Inflammatory macrophage (primary cell): Measurements from ENCODE around the gene ABHD12B.
A peak's percentile ranks its signal among the peaks of the same experiment; 100 is the strongest.

Experiments used
- DNase-seq, 2 donors: peaks; one replicate each; pipeline ENCODE4 v3.0.0-alpha.2; 2020 to 2022
- total RNA-seq, 18 experiments: gene quantifications; one replicate each; lab custom pipeline; 2026; ENCODE audit warnings: mixed read lengths in 6 of 18, inconsistent platforms in 2 of 18; lab: John Stamatoyannopoulos, UW

Gene ABHD12B, protein sequence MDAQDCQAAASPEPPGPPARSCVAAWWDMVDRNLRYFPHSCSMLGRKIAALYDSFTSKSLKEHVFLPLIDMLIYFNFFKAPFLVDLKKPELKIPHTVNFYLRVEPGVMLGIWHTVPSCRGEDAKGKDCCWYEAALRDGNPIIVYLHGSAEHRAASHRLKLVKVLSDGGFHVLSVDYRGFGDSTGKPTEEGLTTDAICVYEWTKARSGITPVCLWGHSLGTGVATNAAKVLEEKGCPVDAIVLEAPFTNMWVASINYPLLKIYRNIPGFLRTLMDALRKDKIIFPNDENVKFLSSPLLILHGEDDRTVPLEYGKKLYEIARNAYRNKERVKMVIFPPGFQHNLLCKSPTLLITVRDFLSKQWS
- total RNA-seq: 0 to 0.72 (median 0.29) reads per million in 18 experiments

GRCh38 chr14:50871914-50872732, at the start of gene ABHD12B:
Gene ABHD12B, plus strand, starts transcription at chr14:50872053. Its CDS starts 122 bp downstream, at chr14:50872175.
- peak; percentile 28 to 38 for DNase-seq

- peak in 1 of 2 donors; percentile 35 for DNase-seq
These were observed 49.3 kb upstream of the ABHD12B start for GRCh38 chr14:50822501-50823042.

DNA sequence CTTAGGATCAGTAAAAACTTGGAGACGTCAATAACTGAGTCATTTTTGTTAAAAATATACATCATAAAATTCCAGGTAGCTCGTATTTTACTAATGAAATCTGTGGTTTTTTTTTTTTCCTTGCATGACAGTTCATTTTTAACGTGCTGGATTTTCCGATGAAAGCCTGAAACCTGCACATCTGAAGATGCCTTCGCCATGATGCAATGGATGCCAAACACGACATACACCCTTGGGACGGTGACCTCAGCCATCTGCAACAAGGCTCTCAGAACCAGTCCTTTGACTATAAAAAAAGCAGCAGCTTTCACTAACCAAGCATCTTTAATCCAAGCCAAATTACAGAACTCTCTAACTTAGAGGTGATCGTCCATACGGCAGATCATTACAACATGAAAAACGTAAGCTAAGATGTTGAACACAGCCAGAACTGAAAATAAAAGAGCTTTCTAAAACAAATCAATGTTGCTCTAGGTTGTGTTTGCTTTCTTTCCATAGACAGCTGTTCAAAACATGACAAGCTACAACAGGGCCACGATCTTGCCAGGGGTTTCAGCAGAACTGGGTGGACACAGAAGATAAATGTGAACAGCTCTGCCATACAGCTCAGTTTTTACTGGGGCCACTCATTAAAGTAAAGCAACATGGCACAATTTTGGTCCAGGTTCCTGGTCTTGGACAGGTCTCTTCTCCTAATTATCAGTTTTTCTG, 48.6 kb upstream of the ABHD12B start:
- DNase-seq: no peak

DNA sequence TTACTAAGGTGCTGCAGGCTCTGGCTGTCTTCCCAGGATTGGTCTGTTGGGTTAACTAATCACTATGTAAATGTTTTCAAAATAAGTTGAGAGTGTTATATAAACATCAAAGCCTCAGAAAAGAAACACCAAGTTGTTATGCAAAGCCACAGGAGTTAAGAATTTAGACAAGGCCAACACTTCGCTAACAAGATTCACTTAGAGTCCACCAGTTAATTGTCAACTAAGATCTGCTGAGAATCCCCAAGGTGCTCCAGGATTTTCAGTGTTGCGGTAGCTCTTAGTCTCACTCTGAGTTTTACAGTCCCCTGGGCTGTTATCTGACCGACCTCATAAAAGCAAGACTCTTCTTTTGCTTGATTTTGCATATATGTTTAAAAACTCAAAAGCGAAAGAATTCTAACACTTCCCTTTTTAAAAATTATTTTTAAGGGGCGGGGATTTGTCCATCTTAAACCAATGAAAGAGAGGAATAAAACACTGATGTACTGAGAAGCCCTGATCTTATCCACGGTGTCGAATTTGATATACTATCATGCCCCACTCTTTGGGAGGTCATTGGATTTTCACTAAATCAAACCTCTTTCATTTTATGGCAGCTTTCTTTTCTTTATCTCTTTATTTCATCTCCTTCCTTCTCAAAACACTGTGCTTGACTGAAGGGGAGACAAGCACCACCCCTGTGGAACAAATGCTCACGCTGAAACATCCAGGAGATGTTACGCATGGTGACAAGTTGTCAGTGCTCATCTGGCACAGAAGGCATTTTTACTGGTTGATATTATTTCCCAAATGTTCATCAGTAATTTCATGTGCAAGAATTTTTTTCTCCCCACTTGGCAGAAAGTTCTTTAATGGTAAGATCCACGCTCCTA, 47.9 kb upstream of the ABHD12B start:
- peak in 1 of 2 donors; percentile 53 for DNase-seq

DNA sequence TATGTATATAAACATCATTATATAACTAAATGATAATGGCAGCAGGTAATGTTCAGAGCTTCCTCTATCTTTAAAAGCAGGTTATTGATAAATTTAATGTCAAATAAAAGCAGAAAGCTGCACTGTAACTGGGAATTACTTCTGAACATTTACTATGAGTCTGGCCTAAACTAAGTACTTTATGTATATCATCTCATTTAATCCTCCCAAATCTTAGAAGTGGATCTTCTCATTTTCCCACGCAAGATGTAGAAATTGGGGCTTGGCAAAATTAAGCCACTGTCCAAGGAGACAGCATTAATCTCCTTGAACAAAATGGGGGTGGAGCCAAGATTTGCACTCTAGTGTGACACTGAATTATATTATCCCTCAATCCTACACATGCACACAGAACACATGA, 46.5 kb upstream of the ABHD12B start:
- DNase-seq: no peak

DNA sequence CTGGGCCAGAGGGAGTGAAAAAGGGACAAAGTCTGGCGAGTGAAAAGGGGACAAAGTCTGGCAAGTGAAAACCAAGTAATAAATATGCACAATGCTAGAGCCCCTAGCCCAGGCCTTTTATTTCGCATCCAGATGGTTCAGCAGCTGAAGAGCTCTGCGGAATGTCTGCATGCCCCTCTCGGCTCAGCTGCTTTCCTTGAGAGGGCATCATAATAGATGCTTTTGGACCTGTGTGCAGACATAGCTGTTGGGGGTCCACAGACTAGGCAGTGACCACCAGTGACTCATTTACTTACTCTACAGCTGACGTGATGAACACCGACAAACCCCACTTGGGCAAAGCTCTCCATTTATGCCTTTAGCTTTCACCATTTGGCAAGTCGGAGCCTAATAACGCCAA, 45.2 kb upstream of the ABHD12B start:
- no peak for DNase-seq

GRCh38 chr14:50828721-50829488, 42.9 kb upstream of the ABHD12B start:
- no peak for DNase-seq

GRCh38 chr14:50829489-50830043, 42.3 kb upstream of the ABHD12B start:
- DNase-seq: no peak

DNA sequence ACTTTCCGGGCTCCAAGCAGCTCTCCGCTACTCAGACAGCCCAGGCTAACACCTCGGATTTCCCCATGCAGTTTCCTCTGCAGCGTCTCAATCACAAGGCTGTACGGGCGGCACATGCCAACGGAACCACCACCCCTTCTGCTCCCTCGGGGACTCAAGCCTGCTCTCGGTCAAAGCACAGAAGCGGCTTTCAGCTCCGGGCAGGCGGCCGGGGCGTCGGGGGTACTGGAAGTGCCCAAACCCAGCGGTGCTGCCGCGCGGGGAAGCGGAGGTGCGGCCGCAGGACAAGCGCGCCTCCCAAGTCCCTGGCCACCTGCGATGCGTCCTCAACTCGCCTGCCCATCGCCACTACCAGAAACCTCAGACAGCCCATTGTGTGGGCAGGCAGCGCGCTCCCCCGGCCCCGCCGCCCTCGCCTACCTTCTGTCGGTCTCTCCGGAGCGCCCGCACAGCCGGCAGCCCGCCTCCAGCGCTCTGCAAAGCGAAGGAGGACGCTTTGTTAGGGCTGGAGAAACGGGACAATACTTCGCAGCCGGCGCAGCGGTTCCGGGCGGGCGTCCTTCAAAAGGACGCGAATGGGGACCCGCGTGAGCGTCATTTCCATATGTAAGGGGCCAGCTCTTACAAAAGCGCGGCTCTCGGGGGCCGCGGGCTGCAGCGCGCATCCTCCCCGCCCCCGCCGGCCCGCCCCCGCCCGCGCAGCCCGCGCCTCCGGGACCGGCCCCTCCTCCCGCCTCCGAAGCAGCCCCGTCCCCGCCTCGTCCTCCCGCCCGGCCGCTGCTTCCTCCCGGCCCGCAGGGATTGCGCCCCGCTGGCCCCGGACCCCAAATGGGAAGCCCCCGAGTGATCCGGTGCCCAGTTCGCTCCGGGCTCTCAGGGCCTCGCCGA, 41.6 kb upstream of the ABHD12B start:
- DNase-seq: peak; percentile 57 to 72

- peak; percentile 82 to 88 for DNase-seq
These were observed 40.7 kb upstream of the ABHD12B start, which contains the start of gene NIN for GRCh38 chr14:50830932-50831725. Gene NIN, minus strand, starts transcription at chr14:50831162. Its CDS starts 9,106 bp downstream, at chr14:50822056.

DNA sequence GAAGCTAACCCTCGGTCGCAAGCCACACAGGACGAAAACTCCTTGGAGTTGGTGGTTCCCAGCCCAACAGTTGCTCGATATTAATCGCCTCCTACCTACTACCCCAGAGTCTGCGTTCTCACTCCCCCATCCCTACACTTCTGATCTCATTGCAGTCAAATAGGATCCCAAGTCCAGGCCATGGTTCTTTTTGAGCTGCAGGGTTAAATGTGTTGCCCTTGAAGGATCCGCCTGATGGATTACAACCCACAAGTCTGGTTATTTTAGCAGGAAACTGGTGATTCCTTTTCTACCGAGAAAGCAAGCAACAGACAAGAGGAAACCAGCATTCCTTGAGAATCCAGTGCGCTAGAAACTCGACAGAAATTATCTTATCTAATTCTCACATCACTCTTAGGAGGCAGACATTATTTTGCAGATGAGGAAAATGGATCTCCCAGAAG, 40.1 kb upstream of the ABHD12B start:
- DNase-seq: no peak

DNA sequence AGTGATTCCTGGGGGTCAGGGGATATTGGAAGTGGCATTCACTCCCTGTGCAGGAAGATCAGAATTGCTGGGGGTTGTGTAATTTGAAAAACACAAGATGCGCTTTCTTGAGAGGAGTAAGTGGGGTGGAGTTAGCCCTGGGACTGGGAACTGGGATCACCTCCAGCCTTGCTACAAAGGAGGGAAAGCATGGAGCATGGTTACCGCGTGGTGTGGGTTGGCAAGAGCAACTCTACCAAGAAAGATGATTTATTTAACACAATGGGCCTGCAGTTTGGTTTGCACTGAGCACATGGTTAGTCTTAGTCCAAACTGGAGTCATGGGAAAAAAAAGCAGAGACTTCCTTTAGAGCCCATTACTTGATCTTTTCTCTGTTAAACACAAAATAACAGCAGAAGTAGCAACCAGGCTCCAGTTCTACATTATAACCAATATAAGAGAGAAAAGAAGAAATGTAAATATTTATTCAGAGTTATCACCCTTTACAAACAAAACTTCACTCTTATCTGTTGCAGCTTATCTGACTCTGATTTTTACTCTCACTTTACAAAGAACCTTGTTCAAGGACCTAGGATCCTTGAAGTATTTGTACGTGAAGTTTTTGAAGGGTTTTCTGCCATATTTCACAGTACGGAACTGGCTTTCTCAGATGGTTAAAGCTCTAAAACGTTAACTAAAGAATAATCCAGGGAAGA, 38.8 kb upstream of the ABHD12B start:
- DNase-seq: no peak

- DNase-seq: no peak
These were observed 37.0 kb upstream of the ABHD12B start for GRCh38 chr14:50834802-50835276.

GRCh38 chr14:50835280-50835679, 36.6 kb upstream of the ABHD12B start:
- DNase-seq: peak; percentile 48 to 77

DNA sequence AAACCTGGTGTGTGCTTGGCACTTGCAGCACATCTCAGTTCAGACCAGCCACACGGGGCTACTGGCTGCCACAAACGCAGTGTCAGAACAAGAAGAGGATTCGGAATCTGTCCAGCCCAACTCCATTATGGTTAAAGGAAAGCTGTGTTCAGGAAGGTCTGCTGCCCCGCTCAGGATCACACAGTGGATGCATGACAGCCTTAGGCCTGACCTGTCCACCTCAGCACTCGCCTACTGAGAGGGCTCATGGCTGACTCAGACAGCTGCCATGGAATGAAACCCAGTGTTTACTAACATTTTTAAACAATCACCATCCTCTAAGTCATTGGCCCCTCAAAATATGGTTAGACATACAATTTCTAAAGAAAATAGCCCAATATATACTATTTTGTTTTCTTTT, 35.3 kb upstream of the ABHD12B start:
- DNase-seq: no peak

GRCh38 chr14:50837271-50837670, 34.6 kb upstream of the ABHD12B start:
- no peak for DNase-seq

DNA sequence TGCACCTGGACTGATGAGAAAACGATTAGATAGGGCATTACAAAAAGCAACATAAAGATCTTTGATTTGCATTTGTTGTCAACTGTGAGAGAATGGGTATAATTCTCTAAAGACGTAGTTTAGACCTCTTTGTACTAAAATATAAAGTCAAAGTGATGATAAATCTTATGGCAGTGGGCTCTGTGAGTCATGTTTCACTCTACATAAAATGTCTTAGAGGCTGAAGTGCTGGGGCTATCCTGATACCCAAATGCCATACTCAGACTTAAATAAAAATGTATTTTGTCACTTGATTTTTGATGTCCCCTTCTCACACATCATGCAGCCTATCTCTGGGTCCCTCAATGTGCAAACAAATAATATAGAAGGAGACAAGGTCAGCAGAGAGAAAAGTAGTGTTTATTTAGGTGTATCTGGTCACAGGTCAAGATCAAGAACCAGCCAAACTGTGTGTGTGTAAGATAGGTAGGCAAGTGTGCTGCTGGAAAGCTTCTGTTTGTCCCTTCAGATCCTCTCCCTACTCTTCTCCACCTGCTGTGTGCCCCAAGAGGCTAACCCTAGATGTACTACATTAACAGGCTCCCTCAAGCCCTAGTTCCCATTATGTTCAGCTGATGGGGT, 33.9 kb upstream of the ABHD12B start:
- DNase-seq: no peak
